DND-41 (cell line): ENCODE results near the gene AUTS2.

Experiments used
- CTCF ChIP-seq: IDR thresholded peaks from 2 replicates; pipeline ENCODE4 v1.5.1; 2012; ENCODE audit warnings: borderline replicate concordance, low read length, moderate library complexity, mild to moderate bottlenecking; ENCODE audit not compliant: poor library complexity, severe bottlenecking; ENCODE audit errors: extremely low read depth
- EZH2 ChIP-seq: IDR thresholded peaks from 3 replicates; pipeline ENCODE4 v1.6.1; 2012; ENCODE audit warnings: borderline replicate concordance, low read depth, mild to moderate bottlenecking, moderate library complexity, low read length, inconsistent platforms; ENCODE audit not compliant: severe bottlenecking

GRCh38 chr7:70714506-70715038 lies 1116.3 kb downstream of the AUTS2 start:
- TF ChIP-seq CTCF (no peak), EZH2 (no peak)
